ENCODE results near the gene ETV6.

DNA sequence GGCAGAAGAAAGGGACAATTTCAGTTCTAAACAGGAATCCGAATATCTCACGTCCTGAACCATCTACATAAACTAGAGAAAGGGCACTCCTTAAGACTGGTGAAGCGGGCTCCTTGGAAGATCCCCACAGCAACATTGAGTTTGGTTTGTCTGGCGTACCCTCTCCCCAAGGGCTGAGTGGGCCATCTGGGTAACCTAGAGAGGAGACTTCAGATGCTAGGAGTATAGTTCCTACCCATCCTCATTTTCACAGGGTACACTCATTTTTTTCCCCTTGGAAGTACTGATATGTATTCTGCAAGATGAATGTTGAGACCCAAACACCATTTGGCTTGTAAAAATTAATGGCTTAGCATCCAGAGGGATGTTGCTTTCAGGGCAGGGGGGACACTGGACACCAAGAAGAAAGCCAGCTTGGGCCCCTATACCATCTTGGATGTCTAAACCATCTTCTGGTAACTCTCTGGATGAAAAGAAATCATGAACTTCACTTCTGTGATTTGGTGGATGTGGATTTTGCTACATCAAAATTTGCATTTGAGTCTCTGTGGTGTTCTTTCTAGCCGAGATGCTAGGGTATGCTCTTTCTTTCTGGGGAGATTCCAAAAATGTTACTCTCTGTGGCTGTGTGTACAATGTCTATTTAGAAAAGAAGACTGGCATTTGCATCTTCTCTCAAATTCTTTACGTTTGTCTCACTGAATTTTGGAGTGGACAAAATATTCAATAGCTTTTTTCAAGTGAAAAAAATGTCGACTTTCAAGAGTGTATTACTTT is 97.7 kb downstream of the ETV6 start:
- TF ChIP-seq POLR2A (IDR thresholded peaks at IDR 0.05; ENCODE audit: low read length): no peak
- no peak for TF ChIP-seq GATA1 (IDR thresholded peaks at IDR 0.05; ENCODE audit: low read depth, low read length)

Data from erythroblast (primary cell).